A673 (cell line): ENCODE measurements around the gene LRRC4C.

Experiments used
- EZH2 ChIP-seq: fragments of 200-600 bp; sonication (generic); IDR thresholded peaks from 2 replicates; pipeline ENCODE4 v1.6.1; 2017; ENCODE audit warnings: borderline replicate concordance, low read depth, mild to moderate bottlenecking, mixed read lengths, antibody characterized with exemption, low read length; ENCODE audit not compliant: poor library complexity, severe bottlenecking
- TF ChIP-seq, protein P1 (sequence below): fragments of 300-800, 200-600 bp; sonication (generic); conservative IDR thresholded peaks from 2 replicates; pipeline ENCODE4 v1.5.1; 2017; ENCODE audit warnings: low read depth, mild to moderate bottlenecking, antibody characterized with exemption, low read length, moderate library complexity, mixed read lengths

DNA sequence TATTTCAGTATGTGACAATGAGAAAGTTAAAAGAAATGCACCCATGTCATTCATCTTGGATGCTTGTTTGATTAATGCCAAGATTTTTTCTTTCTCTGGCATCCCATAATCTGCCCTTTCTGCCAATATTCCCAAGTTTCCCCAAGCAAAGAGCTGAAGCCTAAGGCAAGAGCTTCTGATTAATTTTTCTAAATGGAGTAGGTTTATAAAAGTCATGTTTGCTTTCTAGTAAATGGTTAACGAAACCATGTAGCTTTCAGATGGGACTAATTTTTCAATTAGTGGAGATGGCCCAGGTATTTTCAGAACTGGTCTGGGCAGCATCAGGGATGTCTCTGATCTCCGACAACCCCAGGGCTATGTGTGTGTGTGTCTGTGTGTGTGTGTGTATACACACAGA is 55.3 kb downstream of the LRRC4C start:
- TF ChIP-seq, protein P1, sequence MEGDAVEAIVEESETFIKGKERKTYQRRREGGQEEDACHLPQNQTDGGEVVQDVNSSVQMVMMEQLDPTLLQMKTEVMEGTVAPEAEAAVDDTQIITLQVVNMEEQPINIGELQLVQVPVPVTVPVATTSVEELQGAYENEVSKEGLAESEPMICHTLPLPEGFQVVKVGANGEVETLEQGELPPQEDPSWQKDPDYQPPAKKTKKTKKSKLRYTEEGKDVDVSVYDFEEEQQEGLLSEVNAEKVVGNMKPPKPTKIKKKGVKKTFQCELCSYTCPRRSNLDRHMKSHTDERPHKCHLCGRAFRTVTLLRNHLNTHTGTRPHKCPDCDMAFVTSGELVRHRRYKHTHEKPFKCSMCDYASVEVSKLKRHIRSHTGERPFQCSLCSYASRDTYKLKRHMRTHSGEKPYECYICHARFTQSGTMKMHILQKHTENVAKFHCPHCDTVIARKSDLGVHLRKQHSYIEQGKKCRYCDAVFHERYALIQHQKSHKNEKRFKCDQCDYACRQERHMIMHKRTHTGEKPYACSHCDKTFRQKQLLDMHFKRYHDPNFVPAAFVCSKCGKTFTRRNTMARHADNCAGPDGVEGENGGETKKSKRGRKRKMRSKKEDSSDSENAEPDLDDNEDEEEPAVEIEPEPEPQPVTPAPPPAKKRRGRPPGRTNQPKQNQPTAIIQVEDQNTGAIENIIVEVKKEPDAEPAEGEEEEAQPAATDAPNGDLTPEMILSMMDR: no peak
- TF ChIP-seq EZH2: no peak
